ENCODE data around the gene FPGS. TPM values are rescaled to one million over a fixed set of nuclear protein-coding genes. Genes with fewer than 3 reads are reported as not detected.

The FPGS gene
- total and polyA plus RNA-seq, 2 of the 4 experiments (the other 2 are of a cell fraction): 43.9 to 75.7 TPM

DNA sequence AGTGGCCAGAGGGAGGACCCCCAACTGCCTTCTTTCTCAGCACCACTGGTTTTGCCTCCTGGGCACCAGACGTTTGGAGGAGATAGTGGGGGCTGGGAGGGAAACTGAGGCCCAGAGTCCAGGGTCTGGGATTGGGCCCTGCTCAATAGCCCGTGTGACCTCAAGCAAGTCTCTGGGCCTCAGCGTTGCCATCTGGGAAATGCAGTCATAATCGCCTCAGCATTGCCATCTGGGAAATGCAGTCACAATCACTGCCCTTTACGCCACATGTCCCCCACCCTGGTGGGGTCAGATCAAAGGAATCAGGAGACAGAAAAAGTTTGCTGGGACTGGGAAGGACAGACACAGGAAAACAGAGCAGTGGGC, 25.8 kb upstream of the FPGS start:
- H3K4me3 ChIP-seq (ENCODE audit: insufficient read depth, low read depth, low read length): no peak overlapping the region
- H3K27me3 ChIP-seq (ENCODE audit: control insufficient read depth, insufficient read depth, low read length): peaks cover 11% of the 10 kb centered on the region
- H3K14ac ChIP-seq (replicated peaks; ENCODE audit: low read depth, low read length): no peak overlapping the region
- H3K56ac ChIP-seq (ENCODE audit: extremely low read depth, insufficient read depth, low read length): no peak overlapping the region
- H4K8ac ChIP-seq (ENCODE audit: low read depth in 2 of 2, low read length in 2 of 2): no peak overlapping the region
- no peak overlapping the region for H2BK20ac ChIP-seq (ENCODE audit: low read depth, low read length)
- H2AK9ac ChIP-seq (replicated peaks; ENCODE audit: low read depth, low read length, poor library complexity): no peak overlapping the region
- ATAC-seq (ENCODE audit: low read depth): no peak
- BruUV-seq (replicated peaks): no TSS peak
- no peak overlapping the region for H4K5ac ChIP-seq (ENCODE audit: low read depth, low read length)
- no peak overlapping the region for H3K9ac ChIP-seq (ENCODE audit: low read depth, low read length)
- no peak overlapping the region for H2BK15ac ChIP-seq (ENCODE audit: low read depth, low read length)
- H3K4ac ChIP-seq (ENCODE audit: low read depth, low read length): no peak overlapping the region
- no peak overlapping the region for H3K4me2 ChIP-seq (ENCODE audit: low read depth, low read length)
- no peak overlapping the region for H3K27ac ChIP-seq (ENCODE audit: insufficient read depth, low read length)
- H3K79me1 ChIP-seq (ENCODE audit: low read depth in 1 of 2, low read length in 2 of 2): no peaks in the 10 kb centered on the region
- 61% methylated on average over 2 of the region's 5 CpGs; no CpG with 5 or more reads in 1 of the 2 experiments for WGBS, 2 experiments (ENCODE audit: extremely low coverage in 2 of 2, insufficient read length in 1 of 2)
- dilution Hi-C loops (cut with HindIII; ENCODE audit: low sequenced_read_pairs, unreplicated experiment): no loop called here
- ChIA-PET POLR2A (ENCODE audit: unreplicated experiment) (no interaction called here), CTCF (interaction anchor here (0.8 kb wide), 1 partner anchor 8 kb away, joined by 3 read pairs; no protein-coding TSS in a partner anchor)
- DNase-seq: no peak
- TF ChIP-seq RCOR1 (IDR thresholded peaks at IDR 0.05; ENCODE audit: insufficient replicate concordance, low read length): no peak
- no peak for TF ChIP-seq BHLHE40 (IDR thresholded peaks at IDR 0.05; ENCODE audit: low read depth, low read length)
- no peak for TF ChIP-seq FOS (IDR thresholded peaks at IDR 0.05; ENCODE audit: low read depth, low read length)
- no peak for TF ChIP-seq CTCF (conservative IDR thresholded peaks at IDR 0.05; ENCODE audit: low read depth, low read length)
- TF ChIP-seq RFX5 (IDR thresholded peaks at IDR 0.05; ENCODE audit: low read depth, low read length): no peak
- TF ChIP-seq POLR2A (IDR thresholded peaks at IDR 0.05; ENCODE audit: low read depth, low read length): no peak
- TF ChIP-seq, protein P1, sequence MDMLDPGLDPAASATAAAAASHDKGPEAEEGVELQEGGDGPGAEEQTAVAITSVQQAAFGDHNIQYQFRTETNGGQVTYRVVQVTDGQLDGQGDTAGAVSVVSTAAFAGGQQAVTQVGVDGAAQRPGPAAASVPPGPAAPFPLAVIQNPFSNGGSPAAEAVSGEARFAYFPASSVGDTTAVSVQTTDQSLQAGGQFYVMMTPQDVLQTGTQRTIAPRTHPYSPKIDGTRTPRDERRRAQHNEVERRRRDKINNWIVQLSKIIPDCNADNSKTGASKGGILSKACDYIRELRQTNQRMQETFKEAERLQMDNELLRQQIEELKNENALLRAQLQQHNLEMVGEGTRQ (IDR thresholded peaks at IDR 0.05; ENCODE audit: low read depth, low read length): no peak
- TF ChIP-seq MAFK (IDR thresholded peaks at IDR 0.05; ENCODE audit: low read depth, low read length): no peak
- TF ChIP-seq MXI1 (IDR thresholded peaks at IDR 0.05; ENCODE audit: borderline replicate concordance, low read depth, low read length): no peak
- TF ChIP-seq NFE2L2 (IDR thresholded peaks at IDR 0.05; ENCODE audit: low read depth, low read length): no peak
- TF ChIP-seq CHD1 (IDR thresholded peaks at IDR 0.05; ENCODE audit: low read depth, low read length): no peak
- TF ChIP-seq SMC3 (IDR thresholded peaks at IDR 0.05; ENCODE audit: low read depth, low read length): no peak
- TF ChIP-seq MAZ (IDR thresholded peaks at IDR 0.05; ENCODE audit: borderline replicate concordance, low read depth, low read length): no peak
- TF ChIP-seq RAD21 (IDR thresholded peaks at IDR 0.05; ENCODE audit: low read length): no peak
- TF ChIP-seq ELK1 (IDR thresholded peaks at IDR 0.05; ENCODE audit: borderline replicate concordance, low read depth, low read length): no peak
- no peak for TF ChIP-seq CEBPB (IDR thresholded peaks at IDR 0.05; ENCODE audit: low read depth, low read length)
- no peaks in the 10 kb centered on the region for H3K4me1 ChIP-seq (ENCODE audit: control insufficient read depth, insufficient read depth, low read length)
- H2BK120ac ChIP-seq (ENCODE audit: low read depth, low read length): no peak overlapping the region
- H2BK5ac ChIP-seq (ENCODE audit: low read depth, low read length, poor library complexity, severe bottlenecking): no peak overlapping the region
- no peak overlapping the region for H2AK5ac ChIP-seq (ENCODE audit: low read depth, low read length)
- no peak overlapping the region for H3K23ac ChIP-seq (ENCODE audit: low read depth, low read length)
- no peak overlapping the region for H3K18ac ChIP-seq (ENCODE audit: low read depth, low read length)
- in situ Hi-C loops (cut with MboI; ENCODE audit: low sequenced_read_pairs): no loop called here
- no peak overlapping the region for H4K91ac ChIP-seq (ENCODE audit: insufficient read depth, low read depth, low read length)
- no peaks in the 10 kb centered on the region for H3K36me3 ChIP-seq (ENCODE audit: control insufficient read depth, insufficient read depth, low read length)
- intact Hi-C loops (cut with micrococcal nuclease): no loop called here
- H3K9me3 ChIP-seq (ENCODE audit: control insufficient read depth, insufficient read depth, low read length): no peaks in the 10 kb centered on the region
- H3K9me1 ChIP-seq (ENCODE audit: insufficient read depth, low read length): no peaks in the 10 kb centered on the region
- no peak overlapping the region for H2AFZ ChIP-seq (replicated peaks; ENCODE audit: low read length, poor library complexity)
- H4K20me1 ChIP-seq (ENCODE audit: insufficient read depth, low read length): no peaks in the 10 kb centered on the region
